Measurements from ENCODE around the gene LSM7. TPM values are rescaled to one million over a fixed set of nuclear protein-coding genes. Genes with fewer than 3 reads are reported as not detected.
A peak's percentile ranks its signal among the peaks of the same experiment; 100 is the strongest.

LSM7 gene
- total and polyA plus RNA-seq, 2 experiments from 2014 or later = 299 to 409 TPM

DNA sequence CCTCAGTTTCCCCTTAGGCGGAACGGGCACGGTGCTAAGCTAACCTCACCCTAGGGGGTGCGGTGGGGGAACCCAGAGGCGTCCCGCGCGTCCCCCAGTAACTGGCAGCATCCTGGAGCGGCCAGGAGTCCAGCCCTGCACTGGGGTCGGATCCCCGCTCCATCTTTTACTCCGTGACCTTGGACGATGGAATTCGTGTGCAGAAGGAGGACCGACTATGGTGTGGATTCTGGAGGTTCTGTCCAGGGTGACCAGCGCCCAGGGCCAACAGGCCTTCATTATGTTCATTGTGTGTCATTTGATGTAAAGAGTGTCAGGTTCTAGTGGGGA lies 728 bp upstream of the LSM7 start:
- Mint-ChIP-seq H3K27me3 (ENCODE audit: insufficient read depth, low read depth, poor library complexity) (peaks cover 39% of the 10 kb centered on the region), H3K36me3 (ENCODE audit: low read depth) (peaks cover 27% of the 10 kb centered on the region), H3K9me3 (peaks cover 3% of the 10 kb centered on the region; the same call in 1 of the 3 replicates), H3K4me3 (peak overlapping the region; percentile 97), H3K4me1 (peaks cover 47% of the 10 kb centered on the region), H3K27ac (peak overlapping the region; percentile 6)
- TF ChIP-seq STAT1 (IDR thresholded peaks at IDR 0.05; ENCODE audit: unreplicated experiment) (no peak), EZH2 (IDR thresholded peaks at IDR 0.05; ENCODE audit: low read depth, unreplicated experiment) (no peak), CREB1 (CRISPR knock-in tag; IDR thresholded peaks at IDR 0.05; ENCODE audit: low read depth) (no peak), POLR2AphosphoS5 (IDR thresholded peaks at IDR 0.05; ENCODE audit: low read depth) (no peak), NANOG (IDR thresholded peaks at IDR 0.05; ENCODE audit: borderline replicate concordance) (no peak), EZH2phosphoT487 (IDR thresholded peaks at IDR 0.05; ENCODE audit: unreplicated experiment) (no peak), ZNF114 (CRISPR knock-in tag; IDR thresholded peaks at IDR 0.05) (no peak), JUNB (IDR thresholded peaks at IDR 0.05; ENCODE audit: unreplicated experiment) (no peak), ZNF331 (CRISPR knock-in tag; IDR thresholded peaks at IDR 0.05; ENCODE audit: low read depth) (no peak)
- TF ChIP-seq, protein P1, sequence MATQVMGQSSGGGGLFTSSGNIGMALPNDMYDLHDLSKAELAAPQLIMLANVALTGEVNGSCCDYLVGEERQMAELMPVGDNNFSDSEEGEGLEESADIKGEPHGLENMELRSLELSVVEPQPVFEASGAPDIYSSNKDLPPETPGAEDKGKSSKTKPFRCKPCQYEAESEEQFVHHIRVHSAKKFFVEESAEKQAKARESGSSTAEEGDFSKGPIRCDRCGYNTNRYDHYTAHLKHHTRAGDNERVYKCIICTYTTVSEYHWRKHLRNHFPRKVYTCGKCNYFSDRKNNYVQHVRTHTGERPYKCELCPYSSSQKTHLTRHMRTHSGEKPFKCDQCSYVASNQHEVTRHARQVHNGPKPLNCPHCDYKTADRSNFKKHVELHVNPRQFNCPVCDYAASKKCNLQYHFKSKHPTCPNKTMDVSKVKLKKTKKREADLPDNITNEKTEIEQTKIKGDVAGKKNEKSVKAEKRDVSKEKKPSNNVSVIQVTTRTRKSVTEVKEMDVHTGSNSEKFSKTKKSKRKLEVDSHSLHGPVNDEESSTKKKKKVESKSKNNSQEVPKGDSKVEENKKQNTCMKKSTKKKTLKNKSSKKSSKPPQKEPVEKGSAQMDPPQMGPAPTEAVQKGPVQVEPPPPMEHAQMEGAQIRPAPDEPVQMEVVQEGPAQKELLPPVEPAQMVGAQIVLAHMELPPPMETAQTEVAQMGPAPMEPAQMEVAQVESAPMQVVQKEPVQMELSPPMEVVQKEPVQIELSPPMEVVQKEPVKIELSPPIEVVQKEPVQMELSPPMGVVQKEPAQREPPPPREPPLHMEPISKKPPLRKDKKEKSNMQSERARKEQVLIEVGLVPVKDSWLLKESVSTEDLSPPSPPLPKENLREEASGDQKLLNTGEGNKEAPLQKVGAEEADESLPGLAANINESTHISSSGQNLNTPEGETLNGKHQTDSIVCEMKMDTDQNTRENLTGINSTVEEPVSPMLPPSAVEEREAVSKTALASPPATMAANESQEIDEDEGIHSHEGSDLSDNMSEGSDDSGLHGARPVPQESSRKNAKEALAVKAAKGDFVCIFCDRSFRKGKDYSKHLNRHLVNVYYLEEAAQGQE (IDR thresholded peaks at IDR 0.05; ENCODE audit: unreplicated experiment) = no peak
- TF ChIP-seq, protein P2, sequence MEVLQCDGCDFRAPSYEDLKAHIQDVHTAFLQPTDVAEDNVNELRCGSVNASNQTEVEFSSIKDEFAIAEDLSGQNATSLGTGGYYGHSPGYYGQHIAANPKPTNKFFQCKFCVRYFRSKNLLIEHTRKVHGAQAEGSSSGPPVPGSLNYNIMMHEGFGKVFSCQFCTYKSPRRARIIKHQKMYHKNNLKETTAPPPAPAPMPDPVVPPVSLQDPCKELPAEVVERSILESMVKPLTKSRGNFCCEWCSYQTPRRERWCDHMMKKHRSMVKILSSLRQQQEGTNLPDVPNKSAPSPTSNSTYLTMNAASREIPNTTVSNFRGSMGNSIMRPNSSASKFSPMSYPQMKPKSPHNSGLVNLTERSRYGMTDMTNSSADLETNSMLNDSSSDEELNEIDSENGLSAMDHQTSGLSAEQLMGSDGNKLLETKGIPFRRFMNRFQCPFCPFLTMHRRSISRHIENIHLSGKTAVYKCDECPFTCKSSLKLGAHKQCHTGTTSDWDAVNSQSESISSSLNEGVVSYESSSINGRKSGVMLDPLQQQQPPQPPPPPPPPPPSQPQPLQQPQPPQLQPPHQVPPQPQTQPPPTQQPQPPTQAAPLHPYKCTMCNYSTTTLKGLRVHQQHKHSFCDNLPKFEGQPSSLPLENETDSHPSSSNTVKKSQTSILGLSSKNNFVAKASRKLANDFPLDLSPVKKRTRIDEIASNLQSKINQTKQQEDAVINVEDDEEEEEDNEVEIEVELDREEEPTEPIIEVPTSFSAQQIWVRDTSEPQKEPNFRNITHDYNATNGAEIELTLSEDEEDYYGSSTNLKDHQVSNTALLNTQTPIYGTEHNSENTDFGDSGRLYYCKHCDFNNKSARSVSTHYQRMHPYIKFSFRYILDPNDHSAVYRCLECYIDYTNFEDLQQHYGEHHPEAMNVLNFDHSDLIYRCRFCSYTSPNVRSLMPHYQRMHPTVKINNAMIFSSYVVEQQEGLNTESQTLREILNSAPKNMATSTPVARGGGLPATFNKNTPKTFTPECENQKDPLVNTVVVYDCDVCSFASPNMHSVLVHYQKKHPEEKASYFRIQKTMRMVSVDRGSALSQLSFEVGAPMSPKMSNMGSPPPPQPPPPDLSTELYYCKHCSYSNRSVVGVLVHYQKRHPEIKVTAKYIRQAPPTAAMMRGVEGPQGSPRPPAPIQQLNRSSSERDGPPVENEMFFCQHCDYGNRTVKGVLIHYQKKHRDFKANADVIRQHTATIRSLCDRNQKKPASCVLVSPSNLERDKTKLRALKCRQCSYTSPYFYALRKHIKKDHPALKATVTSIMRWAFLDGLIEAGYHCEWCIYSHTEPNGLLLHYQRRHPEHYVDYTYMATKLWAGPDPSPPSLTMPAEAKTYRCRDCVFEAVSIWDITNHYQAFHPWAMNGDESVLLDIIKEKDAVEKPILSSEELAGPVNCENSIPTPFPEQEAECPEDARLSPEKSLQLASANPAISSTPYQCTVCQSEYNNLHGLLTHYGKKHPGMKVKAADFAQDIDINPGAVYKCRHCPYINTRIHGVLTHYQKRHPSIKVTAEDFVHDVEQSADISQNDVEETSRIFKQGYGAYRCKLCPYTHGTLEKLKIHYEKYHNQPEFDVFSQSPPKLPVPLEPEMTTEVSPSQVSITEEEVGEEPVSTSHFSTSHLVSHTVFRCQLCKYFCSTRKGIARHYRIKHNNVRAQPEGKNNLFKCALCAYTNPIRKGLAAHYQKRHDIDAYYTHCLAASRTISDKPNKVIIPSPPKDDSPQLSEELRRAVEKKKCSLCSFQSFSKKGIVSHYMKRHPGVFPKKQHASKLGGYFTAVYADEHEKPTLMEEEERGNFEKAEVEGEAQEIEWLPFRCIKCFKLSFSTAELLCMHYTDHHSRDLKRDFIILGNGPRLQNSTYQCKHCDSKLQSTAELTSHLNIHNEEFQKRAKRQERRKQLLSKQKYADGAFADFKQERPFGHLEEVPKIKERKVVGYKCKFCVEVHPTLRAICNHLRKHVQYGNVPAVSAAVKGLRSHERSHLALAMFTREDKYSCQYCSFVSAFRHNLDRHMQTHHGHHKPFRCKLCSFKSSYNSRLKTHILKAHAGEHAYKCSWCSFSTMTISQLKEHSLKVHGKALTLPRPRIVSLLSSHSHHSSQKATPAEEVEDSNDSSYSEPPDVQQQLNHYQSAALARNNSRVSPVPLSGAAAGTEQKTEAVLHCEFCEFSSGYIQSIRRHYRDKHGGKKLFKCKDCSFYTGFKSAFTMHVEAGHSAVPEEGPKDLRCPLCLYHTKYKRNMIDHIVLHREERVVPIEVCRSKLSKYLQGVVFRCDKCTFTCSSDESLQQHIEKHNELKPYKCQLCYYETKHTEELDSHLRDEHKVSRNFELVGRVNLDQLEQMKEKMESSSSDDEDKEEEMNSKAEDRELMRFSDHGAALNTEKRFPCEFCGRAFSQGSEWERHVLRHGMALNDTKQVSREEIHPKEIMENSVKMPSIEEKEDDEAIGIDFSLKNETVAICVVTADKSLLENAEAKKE (CRISPR knock-in tag; IDR thresholded peaks at IDR 0.05) = no peak
- TF ChIP-seq, protein P3, sequence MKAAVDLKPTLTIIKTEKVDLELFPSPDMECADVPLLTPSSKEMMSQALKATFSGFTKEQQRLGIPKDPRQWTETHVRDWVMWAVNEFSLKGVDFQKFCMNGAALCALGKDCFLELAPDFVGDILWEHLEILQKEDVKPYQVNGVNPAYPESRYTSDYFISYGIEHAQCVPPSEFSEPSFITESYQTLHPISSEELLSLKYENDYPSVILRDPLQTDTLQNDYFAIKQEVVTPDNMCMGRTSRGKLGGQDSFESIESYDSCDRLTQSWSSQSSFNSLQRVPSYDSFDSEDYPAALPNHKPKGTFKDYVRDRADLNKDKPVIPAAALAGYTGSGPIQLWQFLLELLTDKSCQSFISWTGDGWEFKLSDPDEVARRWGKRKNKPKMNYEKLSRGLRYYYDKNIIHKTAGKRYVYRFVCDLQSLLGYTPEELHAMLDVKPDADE (IDR thresholded peaks at IDR 0.05) = no peak
- TF ChIP-seq, protein P4, sequence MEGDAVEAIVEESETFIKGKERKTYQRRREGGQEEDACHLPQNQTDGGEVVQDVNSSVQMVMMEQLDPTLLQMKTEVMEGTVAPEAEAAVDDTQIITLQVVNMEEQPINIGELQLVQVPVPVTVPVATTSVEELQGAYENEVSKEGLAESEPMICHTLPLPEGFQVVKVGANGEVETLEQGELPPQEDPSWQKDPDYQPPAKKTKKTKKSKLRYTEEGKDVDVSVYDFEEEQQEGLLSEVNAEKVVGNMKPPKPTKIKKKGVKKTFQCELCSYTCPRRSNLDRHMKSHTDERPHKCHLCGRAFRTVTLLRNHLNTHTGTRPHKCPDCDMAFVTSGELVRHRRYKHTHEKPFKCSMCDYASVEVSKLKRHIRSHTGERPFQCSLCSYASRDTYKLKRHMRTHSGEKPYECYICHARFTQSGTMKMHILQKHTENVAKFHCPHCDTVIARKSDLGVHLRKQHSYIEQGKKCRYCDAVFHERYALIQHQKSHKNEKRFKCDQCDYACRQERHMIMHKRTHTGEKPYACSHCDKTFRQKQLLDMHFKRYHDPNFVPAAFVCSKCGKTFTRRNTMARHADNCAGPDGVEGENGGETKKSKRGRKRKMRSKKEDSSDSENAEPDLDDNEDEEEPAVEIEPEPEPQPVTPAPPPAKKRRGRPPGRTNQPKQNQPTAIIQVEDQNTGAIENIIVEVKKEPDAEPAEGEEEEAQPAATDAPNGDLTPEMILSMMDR (conservative IDR thresholded peaks at IDR 0.05; ENCODE audit: low read depth in 2 of 2) = no peak
- H2AFZ ChIP-seq = 0 out of 2 replicates have a peak overlapping the region, but pooled peaks have one; percentile 93
- no peak for DNase-seq (ENCODE audit: low spot score)
- no peak for ATAC-seq
- peak overlapping the region; percentile 93 for H3K4me2 ChIP-seq
- peaks cover 4% of the 10 kb centered on the region; the same call in 1 of the 2 replicates for H3F3A ChIP-seq (replicated peaks; ENCODE audit: low read depth)
- H3K4me3 ChIP-seq = peak overlapping the region; percentile 93
- no peaks in the 10 kb centered on the region for H3K9me2 ChIP-seq (ENCODE audit: insufficient read depth)
- H3K27ac ChIP-seq (ENCODE audit: low read depth) = no peak overlapping the region
- no peaks in the 10 kb centered on the region for H3K27me3 ChIP-seq (ENCODE audit: insufficient read depth)
- H3K4me1 ChIP-seq (ENCODE audit: insufficient read depth) = peaks cover 21% of the 10 kb centered on the region
- H3K79me2 ChIP-seq (replicated peaks; ENCODE audit: insufficient read depth) = peaks cover 74% of the 10 kb centered on the region
- peaks cover 10% of the 10 kb centered on the region; the same call in 1 of the 2 replicates for H4K20me1 ChIP-seq (replicated peaks; ENCODE audit: insufficient read depth)
- no peaks in the 10 kb centered on the region for H3K36me3 ChIP-seq (ENCODE audit: insufficient read depth)

All from GM23338 (cell line).